WI38 (cell line): Measurements from ENCODE around the gene ST6GALNAC3.
"Not testable (repeated sequence)": the region's sequence is repeated elsewhere in the genome, so short reads cannot be mapped to it uniquely, and the experiment has no call there.

Experiments
- H3K4me3 ChIP-seq: 2 replicates; pipeline ENCODE4 v1.5.1; 2011; ENCODE audit warnings: low read depth, mild to moderate bottlenecking, control low read depth, low read length
- CTCF ChIP-seq: IDR thresholded peaks from 2 replicates; pipeline ENCODE4 v1.5.1; 2012; ENCODE audit warnings: low read depth, mild to moderate bottlenecking, control low read depth, low read length

The ST6GALNAC3 gene

GRCh38 chr1:76330991-76331603, 256.6 kb downstream of the ST6GALNAC3 start:
- TF ChIP-seq CTCF, result peak; percentile 69
- no peak overlapping the region for H3K4me3 ChIP-seq

GRCh38 chr1:76335882-76336281, 261.3 kb downstream of the ST6GALNAC3 start:
- no peak overlapping the region for H3K4me3 ChIP-seq
- no peak for TF ChIP-seq CTCF

- no peak for TF ChIP-seq CTCF
- H3K4me3 ChIP-seq, result no peak overlapping the region
Observed at GRCh38 chr1:76336931-76337371, 262.4 kb downstream of the ST6GALNAC3 start.

- TF ChIP-seq CTCF, result no peak
- H3K4me3 ChIP-seq, result no peak overlapping the region
Observed at GRCh38 chr1:76337542-76338219, 263.1 kb downstream of the ST6GALNAC3 start.

GRCh38 chr1:76340056-76340455, 265.5 kb downstream of the ST6GALNAC3 start:
- TF ChIP-seq CTCF, result no peak
- no peak overlapping the region for H3K4me3 ChIP-seq

- not testable (repeated sequence) for H3K4me3 ChIP-seq
Observed at GRCh38 chr1:76341816-76342215, 267.3 kb downstream of the ST6GALNAC3 start.

- no peak overlapping the region for H3K4me3 ChIP-seq
- TF ChIP-seq CTCF, result no peak
Observed at GRCh38 chr1:76343356-76343755, 268.8 kb downstream of the ST6GALNAC3 start.

- H3K4me3 ChIP-seq, result no peak overlapping the region
- TF ChIP-seq CTCF, result no peak
Observed at GRCh38 chr1:76351655-76352054, 277.1 kb downstream of the ST6GALNAC3 start.
